Peyer's patch (tissue), 4 donors: Measurements from ENCODE around the gene ZNF385D.

Source experiments
- POLR2A ChIP-seq, 2 donors: fragments of 450-650 bp; IDR thresholded peaks; one replicate each; pipeline ENCODE4 v1.5.1; 2017; ENCODE audit warnings: antibody characterized with exemption in 2 of 2, mild to moderate bottlenecking in 2 of 2, moderate library complexity in 2 of 2
- TF ChIP-seq, protein P1 (sequence below), 6 experiments: fragments of 450-650 bp in 4 of 6; fragments of 200-600 bp in 2 of 6; sonication (generic) in 1 of 6; IDR thresholded peaks; one replicate each; pipeline ENCODE4 v1.5.1; 2017 to 2019; ENCODE audit warnings: antibody characterized with exemption in 6 of 6, mild to moderate bottlenecking in 3 of 6, moderate library complexity in 1 of 6

DNA sequence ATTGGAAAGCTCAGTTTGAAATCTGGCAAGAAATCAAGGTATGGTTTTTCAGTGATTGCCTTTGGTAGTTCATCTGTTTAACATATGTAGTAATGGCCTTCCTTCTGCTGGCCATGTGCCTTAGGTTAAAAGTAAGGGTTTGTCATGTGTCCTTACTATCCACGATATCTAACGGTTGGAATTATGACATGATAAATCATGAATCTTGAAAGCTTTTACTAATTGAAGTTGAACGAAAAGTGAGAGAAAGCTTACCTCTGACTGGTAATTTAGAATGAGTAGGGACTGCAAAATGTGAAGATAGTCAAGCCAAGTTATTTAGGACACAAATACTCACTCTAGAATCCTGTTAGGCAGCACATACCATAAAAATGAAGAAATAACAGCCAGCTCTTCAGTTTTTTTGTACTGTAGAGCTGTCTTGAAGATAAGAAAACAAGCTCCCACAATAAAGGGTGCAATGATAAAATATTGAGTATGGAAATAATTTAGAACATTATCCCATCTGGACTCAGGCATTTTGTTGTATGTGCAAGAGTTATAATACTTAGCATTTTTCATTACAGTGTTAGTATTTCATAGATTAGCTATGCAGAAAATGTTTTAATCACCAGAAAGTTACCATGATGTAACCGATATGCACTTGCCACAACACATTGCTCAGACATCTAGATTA lies 303.4 kb downstream of the ZNF385D start:
- TF ChIP-seq, protein P1, sequence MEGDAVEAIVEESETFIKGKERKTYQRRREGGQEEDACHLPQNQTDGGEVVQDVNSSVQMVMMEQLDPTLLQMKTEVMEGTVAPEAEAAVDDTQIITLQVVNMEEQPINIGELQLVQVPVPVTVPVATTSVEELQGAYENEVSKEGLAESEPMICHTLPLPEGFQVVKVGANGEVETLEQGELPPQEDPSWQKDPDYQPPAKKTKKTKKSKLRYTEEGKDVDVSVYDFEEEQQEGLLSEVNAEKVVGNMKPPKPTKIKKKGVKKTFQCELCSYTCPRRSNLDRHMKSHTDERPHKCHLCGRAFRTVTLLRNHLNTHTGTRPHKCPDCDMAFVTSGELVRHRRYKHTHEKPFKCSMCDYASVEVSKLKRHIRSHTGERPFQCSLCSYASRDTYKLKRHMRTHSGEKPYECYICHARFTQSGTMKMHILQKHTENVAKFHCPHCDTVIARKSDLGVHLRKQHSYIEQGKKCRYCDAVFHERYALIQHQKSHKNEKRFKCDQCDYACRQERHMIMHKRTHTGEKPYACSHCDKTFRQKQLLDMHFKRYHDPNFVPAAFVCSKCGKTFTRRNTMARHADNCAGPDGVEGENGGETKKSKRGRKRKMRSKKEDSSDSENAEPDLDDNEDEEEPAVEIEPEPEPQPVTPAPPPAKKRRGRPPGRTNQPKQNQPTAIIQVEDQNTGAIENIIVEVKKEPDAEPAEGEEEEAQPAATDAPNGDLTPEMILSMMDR (IDR thresholded peaks at IDR 0.05), result no peak
- TF ChIP-seq POLR2A (IDR thresholded peaks at IDR 0.05), result no peak
